A549 (cell line): ENCODE results near the gene CDK19.

Experiments
- CHD2 ChIP-seq: fragments of 150-350 bp; IDR thresholded peaks from 2 replicates; pipeline ENCODE4 v1.6.1; 2014; ENCODE audit warnings: low read length; ENCODE audit not compliant: partially characterized antibody
- HDAC2 ChIP-seq: fragments of 200-600 bp; sonication (generic); IDR thresholded peaks from 2 replicates; pipeline ENCODE4 v1.6.1; 2016
- KDM5A ChIP-seq: fragments of 200-600 bp; sonication (generic); IDR thresholded peaks from 2 replicates; pipeline ENCODE4 v1.6.1; 2016; ENCODE audit warnings: antibody characterized with exemption, mild to moderate bottlenecking
- NFE2L2 ChIP-seq: fragments of 150-350 bp; conservative IDR thresholded peaks from 2 replicates; pipeline ENCODE4 v1.6.1; 2014; ENCODE audit warnings: low read length
- POLR2A ChIP-seq: IDR thresholded peaks from 2 replicates; pipeline ENCODE4 v1.6.1; 2012; ENCODE audit warnings: mild to moderate bottlenecking, low read length
- RCOR1 ChIP-seq: fragments of 150-350 bp; IDR thresholded peaks from 2 replicates; pipeline ENCODE4 v1.6.1; 2014; ENCODE audit warnings: antibody characterized with exemption, low read length, low read depth
- REST ChIP-seq: fragments of 200-600 bp; sonication (generic); IDR thresholded peaks from 2 replicates; pipeline ENCODE4 v1.6.1; 2016; ENCODE audit warnings: antibody characterized with exemption, mild to moderate bottlenecking, moderate library complexity
- RNF2 ChIP-seq: fragments of 200-600 bp; sonication (generic); IDR thresholded peaks from 2 replicates; pipeline ENCODE4 v1.6.1; 2016; ENCODE audit warnings: low read depth, mild to moderate bottlenecking, antibody characterized with exemption, moderate library complexity, borderline replicate concordance
- SREBF2 ChIP-seq: fragments of 450-650 bp; IDR thresholded peaks from 2 replicates; pipeline ENCODE4 v1.6.1; 2014; ENCODE audit warnings: mild to moderate bottlenecking, moderate library complexity
- ZFP36 ChIP-seq: fragments of 450-650 bp; IDR thresholded peaks from 2 replicates; pipeline ENCODE4 v1.6.1; 2014; ENCODE audit warnings: borderline replicate concordance; ENCODE audit not compliant: partially characterized antibody
- TF ChIP-seq, protein P1 (sequence below): fragments of >200 bp; sonication (Bioruptor Twin); formaldehyde crosslinking; IDR thresholded peaks from 3 replicates; pipeline ENCODE4 v1.5.1; 2016
- TF ChIP-seq, protein P2 (sequence below): fragments of 450-650 bp; IDR thresholded peaks from 2 replicates; pipeline ENCODE4 v1.6.1; 2014; ENCODE audit warnings: antibody characterized with exemption
- TF ChIP-seq, protein P3 (sequence below): IDR thresholded peaks from 2 replicates; pipeline ENCODE4 v1.6.1; 2012

GRCh38 chr6:110564703-110565421, 250.4 kb downstream of the CDK19 start:
- TF ChIP-seq POLR2A (no peak), ZFP36 (no peak), REST (no peak), RNF2 (no peak), SREBF2 (no peak), HDAC2 (no peak), CHD2 (no peak), RCOR1 (no peak), KDM5A (no peak), NFE2L2 (no peak)
- TF ChIP-seq, protein P1, sequence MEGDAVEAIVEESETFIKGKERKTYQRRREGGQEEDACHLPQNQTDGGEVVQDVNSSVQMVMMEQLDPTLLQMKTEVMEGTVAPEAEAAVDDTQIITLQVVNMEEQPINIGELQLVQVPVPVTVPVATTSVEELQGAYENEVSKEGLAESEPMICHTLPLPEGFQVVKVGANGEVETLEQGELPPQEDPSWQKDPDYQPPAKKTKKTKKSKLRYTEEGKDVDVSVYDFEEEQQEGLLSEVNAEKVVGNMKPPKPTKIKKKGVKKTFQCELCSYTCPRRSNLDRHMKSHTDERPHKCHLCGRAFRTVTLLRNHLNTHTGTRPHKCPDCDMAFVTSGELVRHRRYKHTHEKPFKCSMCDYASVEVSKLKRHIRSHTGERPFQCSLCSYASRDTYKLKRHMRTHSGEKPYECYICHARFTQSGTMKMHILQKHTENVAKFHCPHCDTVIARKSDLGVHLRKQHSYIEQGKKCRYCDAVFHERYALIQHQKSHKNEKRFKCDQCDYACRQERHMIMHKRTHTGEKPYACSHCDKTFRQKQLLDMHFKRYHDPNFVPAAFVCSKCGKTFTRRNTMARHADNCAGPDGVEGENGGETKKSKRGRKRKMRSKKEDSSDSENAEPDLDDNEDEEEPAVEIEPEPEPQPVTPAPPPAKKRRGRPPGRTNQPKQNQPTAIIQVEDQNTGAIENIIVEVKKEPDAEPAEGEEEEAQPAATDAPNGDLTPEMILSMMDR, result no peak
- TF ChIP-seq, protein P2, sequence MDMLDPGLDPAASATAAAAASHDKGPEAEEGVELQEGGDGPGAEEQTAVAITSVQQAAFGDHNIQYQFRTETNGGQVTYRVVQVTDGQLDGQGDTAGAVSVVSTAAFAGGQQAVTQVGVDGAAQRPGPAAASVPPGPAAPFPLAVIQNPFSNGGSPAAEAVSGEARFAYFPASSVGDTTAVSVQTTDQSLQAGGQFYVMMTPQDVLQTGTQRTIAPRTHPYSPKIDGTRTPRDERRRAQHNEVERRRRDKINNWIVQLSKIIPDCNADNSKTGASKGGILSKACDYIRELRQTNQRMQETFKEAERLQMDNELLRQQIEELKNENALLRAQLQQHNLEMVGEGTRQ, result no peak
- TF ChIP-seq, protein P3, sequence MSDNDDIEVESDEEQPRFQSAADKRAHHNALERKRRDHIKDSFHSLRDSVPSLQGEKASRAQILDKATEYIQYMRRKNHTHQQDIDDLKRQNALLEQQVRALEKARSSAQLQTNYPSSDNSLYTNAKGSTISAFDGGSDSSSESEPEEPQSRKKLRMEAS, result no peak
